Skeletal muscle tissue (tissue), 4 donors: ENCODE data around the gene SLC2A2. TPM values are rescaled to one million over a fixed set of nuclear protein-coding genes. Genes with fewer than 3 reads are reported as not detected.

Experiments
- H3K27ac ChIP-seq: one replicate; pipeline ENCODE4 v1.7.0; 2013; ENCODE audit warnings: mild to moderate bottlenecking, low read depth, low read length, inconsistent platforms
- H3K27me3 ChIP-seq, 3 donors: one replicate each; pipeline ENCODE4 v1.7.0; 2013; ENCODE audit warnings: low read length in 3 of 3; ENCODE audit not compliant: control insufficient read depth in 3 of 3, insufficient read depth in 3 of 3
- H3K36me3 ChIP-seq, 3 donors: one replicate each; pipeline ENCODE4 v1.7.0; 2013; ENCODE audit warnings: low read length in 3 of 3; ENCODE audit not compliant: control insufficient read depth in 3 of 3, insufficient read depth in 3 of 3
- H3K4me1 ChIP-seq, 3 donors: one replicate each; pipeline ENCODE4 v1.7.0; 2013; ENCODE audit warnings: low read length in 3 of 3, mild to moderate bottlenecking in 3 of 3; ENCODE audit not compliant: control insufficient read depth in 3 of 3, insufficient read depth in 3 of 3
- H3K4me3 ChIP-seq, 3 donors: one replicate each; pipeline ENCODE4 v1.7.0; 2013; ENCODE audit warnings: low read length in 3 of 3
- H3K9ac ChIP-seq, 3 donors: one replicate each; pipeline ENCODE4 v1.7.0; 2013; ENCODE audit warnings: low read length in 3 of 3, mild to moderate bottlenecking in 3 of 3, moderate library complexity in 2 of 3, low read depth in 1 of 3
- H3K9me3 ChIP-seq, 3 donors: one replicate each; pipeline ENCODE4 v1.7.0; 2013; ENCODE audit warnings: low read length in 3 of 3; ENCODE audit not compliant: control insufficient read depth in 3 of 3
- total RNA-seq: library from RNA; depleted of rRNA; stranded (reverse); fragments of >200 nt; gene quantifications from one replicate; pipeline ENCODE4 v1.2.3, GENCODE V29; 2014
- donor health status: Osteomylitis.

SLC2A2 gene
- not detected for total RNA-seq

GRCh38 chr3:171026597-171027293, at the start of gene SLC2A2:
Gene SLC2A2 (minus strand): TSS chr3:171026720. CDS start chr3:171026670, 50 bp downstream.
- peaks cover 10 to 14% (median 11%) of the 10 kb centered on the region in 3 donors for H3K4me1 ChIP-seq
- peaks cover 0 to 8% (median 0%) of the 10 kb centered on the region in 3 donors for H3K27me3 ChIP-seq
- no peak within 1 kb of the TSS for H3K9ac ChIP-seq
- H3K27ac ChIP-seq: no peak within 1 kb of the TSS
- H3K4me3 ChIP-seq: no peak within 1 kb of the TSS
- H3K36me3 ChIP-seq: no peaks in the 10 kb centered on the region
- H3K9me3 ChIP-seq: no peaks in the 10 kb centered on the region

- Histone ChIP-seq H3K4me3 (no peak overlapping the region), H3K36me3 (peaks cover 5 to 22% (median 18%) of the 10 kb centered on the region in 3 donors), H3K27ac (no peak overlapping the region), H3K4me1 (peaks cover 0 to 4% (median 0%) of the 10 kb centered on the region in 3 donors), H3K27me3 (no peaks in the 10 kb centered on the region), H3K9ac (no peak overlapping the region), H3K9me3 (no peaks in the 10 kb centered on the region)
These were observed 45.9 kb upstream of the SLC2A2 start for GRCh38 chr3:171072432-171072831.

- Histone ChIP-seq H3K27me3 (no peaks in the 10 kb centered on the region), H3K36me3 (peaks cover 8 to 26% (median 25%) of the 10 kb centered on the region in 3 donors), H3K4me3 (no peak overlapping the region), H3K9ac (no peak overlapping the region), H3K4me1 (no peaks in the 10 kb centered on the region), H3K27ac (no peak overlapping the region), H3K9me3 (no peaks in the 10 kb centered on the region)
These were observed 42.1 kb upstream of the SLC2A2 start for GRCh38 chr3:171068658-171069057.

GRCh38 chr3:171066206-171066605, 39.7 kb upstream of the SLC2A2 start:
- H3K36me3 ChIP-seq: peaks cover 8 to 26% (median 25%) of the 10 kb centered on the region in 3 donors
- no peak overlapping the region for H3K4me3 ChIP-seq
- no peaks in the 10 kb centered on the region for H3K9me3 ChIP-seq
- no peaks in the 10 kb centered on the region for H3K4me1 ChIP-seq
- H3K27ac ChIP-seq: no peak overlapping the region
- H3K9ac ChIP-seq: no peak overlapping the region
- H3K27me3 ChIP-seq: no peaks in the 10 kb centered on the region

- H3K27me3 ChIP-seq: no peaks in the 10 kb centered on the region
- no peaks in the 10 kb centered on the region for H3K9me3 ChIP-seq
- H3K27ac ChIP-seq: no peak overlapping the region
- peaks cover 8 to 26% (median 25%) of the 10 kb centered on the region in 3 donors for H3K36me3 ChIP-seq
- no peaks in the 10 kb centered on the region for H3K4me1 ChIP-seq
- H3K9ac ChIP-seq: no peak overlapping the region
- H3K4me3 ChIP-seq: no peak overlapping the region
These were observed 39.2 kb upstream of the SLC2A2 start for GRCh38 chr3:171065732-171066131.

- peaks cover 8 to 16% (median 14%) of the 10 kb centered on the region in 3 donors for H3K36me3 ChIP-seq
- H3K4me3 ChIP-seq: no peak overlapping the region
- no peaks in the 10 kb centered on the region for H3K9me3 ChIP-seq
- H3K27ac ChIP-seq: no peak overlapping the region
- no peaks in the 10 kb centered on the region for H3K27me3 ChIP-seq
- no peaks in the 10 kb centered on the region for H3K4me1 ChIP-seq
- H3K9ac ChIP-seq: no peak overlapping the region
These were observed 37.9 kb upstream of the SLC2A2 start for GRCh38 chr3:171064461-171064860.

GRCh38 chr3:171061749-171062148, 35.2 kb upstream of the SLC2A2 start:
- Histone ChIP-seq H3K27me3 (no peaks in the 10 kb centered on the region), H3K9ac (no peak overlapping the region), H3K4me1 (no peaks in the 10 kb centered on the region), H3K36me3 (peaks cover 3 to 11% (median 8%) of the 10 kb centered on the region in 3 donors), H3K4me3 (no peak overlapping the region), H3K9me3 (no peaks in the 10 kb centered on the region), H3K27ac (no peak overlapping the region)

GRCh38 chr3:171059978-171060377, 33.5 kb upstream of the SLC2A2 start:
- Histone ChIP-seq H3K4me1 (no peaks in the 10 kb centered on the region), H3K9ac (no peak overlapping the region), H3K36me3 (peaks cover 0 to 3% (median 0%) of the 10 kb centered on the region in 3 donors), H3K27me3 (no peaks in the 10 kb centered on the region), H3K27ac (no peak overlapping the region), H3K4me3 (no peak overlapping the region), H3K9me3 (no peaks in the 10 kb centered on the region)

GRCh38 chr3:171058873-171059603, 32.5 kb upstream of the SLC2A2 start:
- Histone ChIP-seq H3K9me3 (no peaks in the 10 kb centered on the region), H3K9ac (no peak overlapping the region), H3K4me3 (no peak overlapping the region), H3K27ac (no peak overlapping the region), H3K4me1 (no peaks in the 10 kb centered on the region), H3K27me3 (no peaks in the 10 kb centered on the region), H3K36me3 (no peaks in the 10 kb centered on the region)

GRCh38 chr3:171058058-171058457, 31.5 kb upstream of the SLC2A2 start:
- no peak overlapping the region for H3K9ac ChIP-seq
- H3K27ac ChIP-seq: no peak overlapping the region
- no peaks in the 10 kb centered on the region for H3K4me1 ChIP-seq
- no peaks in the 10 kb centered on the region for H3K9me3 ChIP-seq
- H3K4me3 ChIP-seq: no peak overlapping the region
- H3K27me3 ChIP-seq: no peaks in the 10 kb centered on the region
- no peaks in the 10 kb centered on the region for H3K36me3 ChIP-seq
